Testis (tissue), 5 donors: ENCODE data around the gene COPB2. TPM values are rescaled to one million over a fixed set of nuclear protein-coding genes. Genes with fewer than 3 reads are reported as not detected.

Source experiments
- DNase-seq: peaks from one replicate; pipeline ENCODE4 v3.0.0-alpha.2; 2019
- H3K27ac ChIP-seq, 2 donors: fragments of 200-600 bp; sonication (generic); one replicate each; pipeline ENCODE4 v1.5.1; 2019
- H3K27me3 ChIP-seq: fragments of 200-600 bp; sonication (generic); one replicate; pipeline ENCODE4 v1.5.1; 2019
- H3K36me3 ChIP-seq: fragments of 200-600 bp; sonication (generic); one replicate; pipeline ENCODE4 v1.5.1; 2017; ENCODE audit warnings: low read depth; ENCODE audit errors: missing control alignments
- H3K4me1 ChIP-seq: fragments of 200-600 bp; sonication (generic); one replicate; pipeline ENCODE4 v1.5.1; 2019
- H3K4me3 ChIP-seq, 2 donors: fragments of 200-600 bp; sonication (generic); one replicate each; pipeline ENCODE4 v1.5.1; 2017 to 2019
- H3K9me3 ChIP-seq: fragments of 200-600 bp; sonication (generic); one replicate; pipeline ENCODE4 v1.5.1; 2017
- POLR2A ChIP-seq: fragments of 450-650 bp; IDR thresholded peaks from one replicate; pipeline ENCODE4 v1.6.1; 2017; ENCODE audit warnings: antibody characterized with exemption, mild to moderate bottlenecking, moderate library complexity
- WGBS, 2 donors: methylation state at CpG; one replicate each; pipeline ENCODE4 v1.1.5; 2018; 5-methylcytosine and 5-hydroxymethylcytosine counted together
- intact Hi-C: fragments of 100-400 bp; cut with DNase I; formaldehyde crosslinking; loops from one replicate; pipeline ENCODE4 v1.15.1; 2023; ENCODE audit warnings: low total_unique reads
- long read RNA-seq, 2 donors: transcript quantifications; one replicate each; lab custom pipeline, GENCODE V29; 2026
- polyA plus RNA-seq: library from polyadenylated mRNA; stranded (reverse); fragments of 350-450 nt; fragmentation: Illumina TruSeq; extraction: RNeasy Lipid Tissue Mini Kit (QIAGEN cat#74804); gene quantifications from one replicate; pipeline ENCODE4 v1.2.3, GENCODE V29; 2014; ENCODE audit warnings: low read depth, low replicate concordance; ENCODE audit not compliant: insufficient read depth
- total RNA-seq, 2 donors: library from RNA; depleted of rRNA; stranded (reverse); fragments of >200 nt; gene quantifications; one replicate each; pipeline ENCODE4 v1.2.3, GENCODE V29; 2016
- TF ChIP-seq, protein P1 (sequence below), 3 experiments: fragments of 450-650 bp in 2 of 3; fragments of 200-600 bp in 1 of 3; sonication (generic) in 1 of 3; IDR thresholded peaks; one replicate each; pipeline ENCODE4 v1.5.1; 2016 to 2019; ENCODE audit warnings: antibody characterized with exemption in 3 of 3, mild to moderate bottlenecking in 2 of 3, moderate library complexity in 1 of 3

COPB2 gene
- 10 to 100 TPM; 63.5 to 73.8 TPM for total RNA-seq
- 76.5 TPM for polyA plus RNA-seq
- long read RNA-seq, donor 1, transcript COPB2-201 (22 exons, 3,360 nt): major isoform, 10 of 24 reads
- long read RNA-seq, donor 1, partial matches to known transcripts: 12 of 24 reads
- long read RNA-seq, donor 1, other reads (novel, unspliced or antisense): 0 of 24 reads
- long read RNA-seq, donor 2, transcript COPB2-201 (22 exons, 3,360 nt): major isoform, 5 of 21 reads
- long read RNA-seq, donor 2, partial matches to known transcripts: 12 of 21 reads
- long read RNA-seq, donor 2, other reads (novel, unspliced or antisense): 0 of 21 reads

DNA sequence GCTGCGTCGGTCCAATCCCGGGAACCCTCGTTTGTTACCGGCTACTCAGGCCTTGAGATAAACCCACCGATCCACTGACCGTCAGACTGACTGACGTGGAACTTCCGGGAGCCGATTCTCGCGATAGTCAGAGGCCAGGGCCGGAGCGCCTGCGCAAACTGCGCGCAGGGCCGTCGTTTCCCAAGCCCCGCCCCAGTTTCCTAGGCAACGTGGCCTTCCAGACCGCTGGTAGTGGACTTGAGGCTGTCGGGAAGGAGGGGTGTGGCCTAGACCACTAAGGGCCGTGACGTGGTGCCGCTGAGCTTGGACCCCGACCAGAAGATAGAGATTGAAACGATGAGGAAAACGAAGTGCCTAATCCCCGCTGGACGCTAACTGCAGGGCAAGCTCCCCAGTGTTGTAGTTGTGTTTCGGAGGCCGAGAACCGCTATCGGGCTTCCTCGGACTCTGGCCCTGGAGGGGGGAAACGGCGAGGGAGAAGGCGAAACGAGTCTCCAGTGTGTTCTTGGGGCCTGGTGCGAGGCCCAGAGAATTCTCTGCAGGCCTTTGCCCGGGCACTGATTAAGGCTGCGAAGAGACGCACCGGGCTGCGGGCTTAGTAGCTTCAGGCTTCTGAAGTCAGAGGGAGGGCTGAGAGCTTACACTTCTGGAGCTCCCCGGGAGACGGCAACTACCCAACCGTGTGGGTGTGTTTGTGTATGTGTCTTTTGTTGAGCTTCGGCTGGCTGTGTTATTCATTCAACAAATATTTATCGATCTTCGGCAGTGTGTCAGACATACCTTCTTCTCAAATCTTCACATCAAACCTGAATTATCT is at the start of gene COPB2:
Gene COPB2 (minus strand): TSS at position 96 of the 817 bp plus-strand sequence. CDS start 97 bp downstream, outside the sequence.
- intact Hi-C loops: no loop called here

DNA sequence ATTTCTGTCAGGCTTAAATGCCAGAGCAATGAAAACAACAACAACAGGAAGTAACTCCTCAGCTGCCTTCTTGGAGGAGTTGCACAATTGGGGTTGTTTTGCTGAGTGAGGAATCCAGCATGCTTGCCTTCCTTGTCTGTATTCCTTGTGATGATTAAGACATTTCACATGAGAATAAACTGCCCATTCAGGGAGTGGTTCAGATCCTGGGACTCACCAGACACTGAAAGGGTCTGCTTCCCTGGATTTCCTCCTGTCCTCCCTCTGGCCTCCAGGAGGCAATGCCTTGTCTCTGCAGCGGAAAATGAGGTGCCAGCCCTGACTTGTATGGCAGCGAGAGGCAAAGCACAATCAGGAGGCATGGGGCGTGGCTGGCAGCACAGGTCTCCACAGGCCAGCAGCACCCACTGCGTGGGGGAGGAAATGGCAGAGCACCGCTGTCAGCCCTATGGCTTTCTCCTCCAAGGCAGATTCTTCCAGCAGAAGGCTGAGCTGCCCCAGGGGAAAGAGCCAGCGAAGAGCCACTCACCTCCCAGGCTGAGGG is 45.4 kb upstream of the COPB2 start:
- no peak overlapping the region for H3K27ac ChIP-seq
- H3K4me3 ChIP-seq: no peak overlapping the region
- no peaks in the 10 kb centered on the region for H3K36me3 ChIP-seq
- no peaks in the 10 kb centered on the region for H3K27me3 ChIP-seq
- no peaks in the 10 kb centered on the region for H3K9me3 ChIP-seq
- intact Hi-C loops: no loop called here
- no peaks in the 10 kb centered on the region for H3K4me1 ChIP-seq
- DNase-seq: peak; percentile 34
- WGBS, 2 donors: 87 to 89% methylated on average over 6 of the region's 6 CpGs
- TF ChIP-seq, protein P1, sequence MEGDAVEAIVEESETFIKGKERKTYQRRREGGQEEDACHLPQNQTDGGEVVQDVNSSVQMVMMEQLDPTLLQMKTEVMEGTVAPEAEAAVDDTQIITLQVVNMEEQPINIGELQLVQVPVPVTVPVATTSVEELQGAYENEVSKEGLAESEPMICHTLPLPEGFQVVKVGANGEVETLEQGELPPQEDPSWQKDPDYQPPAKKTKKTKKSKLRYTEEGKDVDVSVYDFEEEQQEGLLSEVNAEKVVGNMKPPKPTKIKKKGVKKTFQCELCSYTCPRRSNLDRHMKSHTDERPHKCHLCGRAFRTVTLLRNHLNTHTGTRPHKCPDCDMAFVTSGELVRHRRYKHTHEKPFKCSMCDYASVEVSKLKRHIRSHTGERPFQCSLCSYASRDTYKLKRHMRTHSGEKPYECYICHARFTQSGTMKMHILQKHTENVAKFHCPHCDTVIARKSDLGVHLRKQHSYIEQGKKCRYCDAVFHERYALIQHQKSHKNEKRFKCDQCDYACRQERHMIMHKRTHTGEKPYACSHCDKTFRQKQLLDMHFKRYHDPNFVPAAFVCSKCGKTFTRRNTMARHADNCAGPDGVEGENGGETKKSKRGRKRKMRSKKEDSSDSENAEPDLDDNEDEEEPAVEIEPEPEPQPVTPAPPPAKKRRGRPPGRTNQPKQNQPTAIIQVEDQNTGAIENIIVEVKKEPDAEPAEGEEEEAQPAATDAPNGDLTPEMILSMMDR (IDR thresholded peaks at IDR 0.05): no peak
- TF ChIP-seq POLR2A: no peak

More for the DNA sequence above, at the start of gene COPB2:
- Histone ChIP-seq H3K27ac (peak within 1 kb of the TSS; percentile 89 to 94), H3K36me3 (no peaks in the 10 kb centered on the region), H3K27me3 (no peaks in the 10 kb centered on the region), H3K4me3 (peak within 1 kb of the TSS; percentile 98), H3K9me3 (no peaks in the 10 kb centered on the region), H3K4me1 (peaks cover 19% of the 10 kb centered on the region)
- peak; percentile 6 for TF ChIP-seq POLR2A
- TF ChIP-seq, protein P1 (IDR thresholded peaks at IDR 0.05): peak in 1 of 3 experiments; percentile 1
- 1% methylated on average over 37 of the region's 52 CpGs for WGBS, 2 donors
- DNase-seq: peak; percentile 100

DNA sequence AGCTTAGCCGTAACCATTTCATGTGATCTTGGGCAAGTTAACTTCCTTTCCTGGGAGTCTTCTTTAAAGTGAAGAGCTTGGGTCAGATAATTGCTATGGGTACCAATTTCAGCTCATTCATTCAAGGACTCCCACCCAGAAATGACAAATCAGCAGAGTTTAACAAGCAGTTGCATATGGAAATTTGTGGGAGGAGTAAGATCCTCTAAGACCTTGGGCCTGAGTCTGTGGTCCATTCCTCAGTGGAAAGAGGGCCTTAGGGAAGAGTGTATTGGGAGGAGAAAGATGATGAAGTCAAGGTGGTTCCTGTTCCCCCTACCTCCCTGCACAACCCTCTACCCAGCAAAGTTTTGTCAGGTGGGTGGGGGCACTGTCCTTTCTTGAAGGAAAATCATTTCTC is 44.8 kb upstream of the COPB2 start:
- H3K4me3 ChIP-seq: no peak overlapping the region
- H3K4me1 ChIP-seq: no peaks in the 10 kb centered on the region
- 85 to 100% methylated on average over 1 of the region's 1 CpG for WGBS, 2 donors
- intact Hi-C loops: no loop called here
- no peak for TF ChIP-seq POLR2A
- TF ChIP-seq, protein P1 (IDR thresholded peaks at IDR 0.05): no peak
- no peak overlapping the region for H3K27ac ChIP-seq
- no peaks in the 10 kb centered on the region for H3K9me3 ChIP-seq
- no peaks in the 10 kb centered on the region for H3K36me3 ChIP-seq
- no peak for DNase-seq
- no peaks in the 10 kb centered on the region for H3K27me3 ChIP-seq

DNA sequence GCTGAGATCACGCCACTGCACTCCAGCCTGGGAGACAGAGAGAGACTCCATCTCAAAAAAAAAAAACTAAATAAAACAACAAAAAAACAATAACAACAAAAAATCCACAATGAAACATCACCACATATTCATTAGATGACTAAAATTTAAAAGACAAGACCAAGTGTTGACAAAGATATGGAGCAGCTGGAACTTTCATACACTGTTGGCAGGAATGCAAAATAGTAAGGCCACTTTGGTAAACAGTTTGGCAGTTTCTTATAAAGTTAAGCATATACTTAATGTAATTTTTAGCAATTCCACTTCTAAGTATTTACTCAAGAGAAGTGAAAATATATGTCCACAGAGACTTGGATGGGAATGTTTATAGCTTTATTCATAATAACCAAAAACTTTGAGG is 43.6 kb upstream of the COPB2 start:
- no peaks in the 10 kb centered on the region for H3K9me3 ChIP-seq
- DNase-seq: no peak
- no peak overlapping the region for H3K27ac ChIP-seq
- WGBS, 2 donors: 100% methylated on average over 1 of the region's 1 CpG
- no peaks in the 10 kb centered on the region for H3K36me3 ChIP-seq
- intact Hi-C loops: no loop called here
- H3K27me3 ChIP-seq: no peaks in the 10 kb centered on the region
- TF ChIP-seq, protein P1 (IDR thresholded peaks at IDR 0.05): no peak
- TF ChIP-seq POLR2A: no peak
- no peaks in the 10 kb centered on the region for H3K4me1 ChIP-seq
- no peak overlapping the region for H3K4me3 ChIP-seq
